HL-60/S4 treated with retinoic acid at 250 ng/mL for 4 days and 3 days (cell line): ENCODE results near the gene CLPSL1.

Source experiments
- in situ Hi-C: fragments of 300-500 bp; cut with MboI; formaldehyde crosslinking; loops from 2 replicates; pipeline ENCODE4 v1.7.0; 2022; ENCODE audit warnings: low sequenced_read_pairs

The CLPSL1 gene

DNA sequence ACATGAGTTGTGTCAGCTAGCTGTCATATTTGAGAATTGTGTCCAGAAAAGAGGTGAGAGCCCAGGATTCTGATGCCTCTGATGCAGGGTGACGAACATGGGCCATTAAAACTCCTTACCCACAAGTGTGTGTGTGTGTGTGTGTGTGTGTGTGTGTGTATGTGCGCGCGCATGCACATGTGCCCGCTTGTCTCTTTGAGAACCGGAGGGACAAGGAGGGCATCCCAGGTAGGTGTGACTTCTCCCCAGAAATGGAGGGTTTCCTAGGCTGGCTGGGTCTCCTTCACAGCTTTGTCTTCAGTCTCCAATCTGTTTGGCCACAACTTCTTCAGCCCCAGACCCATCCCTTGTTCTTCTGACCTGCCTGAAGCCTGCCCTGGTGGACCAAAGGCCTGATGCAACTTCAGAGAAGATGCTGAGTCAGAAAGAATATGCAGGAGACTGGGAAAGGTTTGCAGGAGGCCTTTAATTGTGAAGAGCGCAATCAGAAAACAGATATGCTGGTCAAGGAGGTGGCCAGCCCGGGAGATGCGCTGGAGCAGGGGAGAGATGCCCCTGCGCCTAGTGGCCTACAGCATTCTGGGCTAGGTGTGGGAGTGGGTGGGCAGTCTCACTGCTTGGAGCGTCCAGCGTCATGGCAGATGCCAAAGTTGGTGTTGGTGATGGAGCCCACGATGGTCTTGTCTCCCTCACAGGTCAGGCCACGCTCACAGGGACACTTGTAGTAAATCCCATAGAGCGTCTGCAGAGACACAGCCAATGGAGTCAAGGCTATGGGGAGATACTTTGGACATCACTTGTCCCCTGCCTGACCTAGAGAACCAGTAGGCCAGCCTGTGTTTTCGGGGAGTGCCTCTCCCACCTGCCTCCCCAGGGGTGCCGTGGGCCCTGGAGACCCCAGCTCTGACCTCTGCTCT lies 14.0 kb downstream of the CLPSL1 start:
- in situ Hi-C loops, result no loop called here

DNA sequence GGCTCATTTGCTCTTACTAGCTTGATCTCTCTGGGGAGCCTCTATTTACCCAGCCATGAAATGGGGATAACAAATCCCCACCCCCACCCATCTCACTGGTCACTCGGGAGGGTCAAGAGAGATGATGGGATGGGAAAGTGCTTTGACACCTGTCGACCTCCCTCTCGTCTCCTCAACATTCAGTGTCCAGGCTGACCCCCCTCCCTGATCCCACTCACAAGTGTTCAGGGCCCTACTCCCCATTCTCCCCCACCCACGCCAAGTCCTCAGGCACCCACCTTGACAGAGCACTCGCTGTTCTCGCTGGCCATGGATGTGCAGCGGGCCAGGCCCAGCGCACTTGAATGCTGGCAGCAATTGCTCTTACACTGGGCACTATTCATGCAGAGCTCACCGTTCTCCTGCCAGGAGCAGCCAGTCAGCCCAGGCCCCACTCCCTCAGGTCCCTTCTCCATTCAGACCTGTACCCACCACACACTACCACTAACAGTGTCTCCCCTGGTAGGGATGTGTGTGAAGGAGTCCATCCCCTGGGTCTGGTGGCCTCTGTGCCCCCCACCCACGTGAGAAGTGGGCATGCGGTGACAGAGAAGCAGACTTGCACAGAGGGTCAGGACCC lies 14.7 kb downstream of the CLPSL1 start:
- in situ Hi-C loops, result no loop called here

DNA sequence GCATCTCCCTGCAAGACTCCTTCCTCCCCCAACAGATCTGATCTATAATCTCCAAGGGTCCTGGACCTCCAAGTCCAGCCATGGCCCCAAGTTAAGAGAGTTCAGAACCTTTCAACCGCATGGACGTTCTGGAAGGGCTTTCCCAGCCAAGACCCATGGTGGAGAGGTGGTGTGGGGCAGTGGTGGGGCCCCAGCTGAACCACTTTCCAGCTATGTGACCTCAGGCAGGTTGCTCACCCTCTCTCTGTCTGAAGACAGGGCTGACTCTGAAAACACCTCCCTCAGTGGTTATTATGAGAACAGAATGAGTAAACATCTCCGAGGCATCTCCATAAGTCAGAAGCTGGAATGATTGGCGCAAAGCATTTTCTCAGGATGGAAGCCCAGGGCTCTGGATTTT lies 15.4 kb downstream of the CLPSL1 start:
- in situ Hi-C loops, result no loop called here

DNA sequence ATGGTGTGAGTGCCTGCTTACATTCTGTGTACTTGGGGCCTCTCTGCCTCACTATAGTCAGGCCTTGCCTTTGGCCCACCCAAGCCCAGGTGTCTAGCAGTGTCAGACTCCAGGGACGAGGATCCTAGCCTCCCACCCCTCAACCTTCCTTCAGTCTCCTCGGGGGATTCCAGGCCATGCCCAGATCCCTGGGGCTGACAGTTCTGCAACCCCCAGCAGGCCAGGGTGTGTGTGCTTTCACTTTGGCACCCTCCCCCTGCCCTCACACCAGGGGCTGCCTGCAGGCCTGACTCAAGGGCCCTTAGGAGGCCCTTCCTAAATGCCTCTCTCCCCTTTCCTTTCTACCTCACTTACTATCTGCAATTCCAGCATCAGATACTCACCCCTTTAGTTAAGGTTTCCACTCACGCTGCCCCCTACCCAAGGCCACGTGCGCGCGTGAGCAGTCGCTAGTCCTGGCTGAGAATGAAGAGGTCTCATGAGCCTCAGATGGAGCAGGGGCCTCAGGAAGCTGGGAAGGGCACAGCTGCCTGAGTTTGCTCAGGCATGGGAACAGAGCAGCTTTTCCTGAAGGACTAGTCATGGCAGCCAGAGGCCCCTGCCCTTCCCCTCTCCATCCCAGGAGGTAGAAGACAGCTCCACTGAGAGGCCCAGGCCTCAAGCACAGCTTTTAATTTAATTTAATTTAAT lies 17.2 kb downstream of the CLPSL1 start:
- in situ Hi-C loops, result no loop called here

DNA sequence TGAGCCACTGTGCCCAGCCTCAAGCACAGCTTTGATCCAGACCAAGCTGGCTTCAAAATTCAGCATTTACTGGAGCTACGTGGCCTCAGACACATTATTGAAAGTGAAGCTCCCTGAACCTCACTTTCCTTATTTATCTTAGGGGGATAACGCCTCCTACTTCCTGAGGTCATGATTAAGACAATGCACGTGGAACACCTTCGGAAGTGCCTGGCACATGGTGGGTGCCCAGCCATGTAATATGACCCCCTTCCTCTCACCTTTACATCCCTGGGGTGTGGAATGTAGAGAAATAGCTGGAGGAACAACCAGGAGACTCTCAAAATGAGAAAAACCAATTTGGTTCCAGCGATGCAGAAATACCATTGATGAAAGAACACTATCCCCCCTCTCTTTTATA lies 17.9 kb downstream of the CLPSL1 start:
- in situ Hi-C loops, result no loop called here

DNA sequence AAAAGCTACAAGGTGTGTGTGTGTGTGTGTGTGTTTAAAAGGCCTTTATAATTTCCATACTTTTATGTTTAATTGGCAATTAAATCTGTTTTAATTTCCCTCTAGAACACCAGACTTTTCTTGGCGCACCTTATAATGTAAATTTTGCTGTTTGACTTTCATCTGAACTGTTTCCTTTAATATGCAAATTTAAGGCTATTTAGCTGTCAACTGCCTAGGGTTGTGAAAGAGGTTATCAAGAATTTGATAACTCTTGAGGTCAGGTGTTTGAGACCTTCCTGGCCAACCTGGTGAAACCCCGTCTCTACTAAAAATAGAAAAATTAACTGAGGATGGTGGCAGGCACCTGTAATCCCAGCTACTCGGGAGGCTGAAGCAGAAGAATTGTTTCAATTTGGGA lies 20.3 kb downstream of the CLPSL1 start:
- in situ Hi-C loops, result no loop called here

DNA sequence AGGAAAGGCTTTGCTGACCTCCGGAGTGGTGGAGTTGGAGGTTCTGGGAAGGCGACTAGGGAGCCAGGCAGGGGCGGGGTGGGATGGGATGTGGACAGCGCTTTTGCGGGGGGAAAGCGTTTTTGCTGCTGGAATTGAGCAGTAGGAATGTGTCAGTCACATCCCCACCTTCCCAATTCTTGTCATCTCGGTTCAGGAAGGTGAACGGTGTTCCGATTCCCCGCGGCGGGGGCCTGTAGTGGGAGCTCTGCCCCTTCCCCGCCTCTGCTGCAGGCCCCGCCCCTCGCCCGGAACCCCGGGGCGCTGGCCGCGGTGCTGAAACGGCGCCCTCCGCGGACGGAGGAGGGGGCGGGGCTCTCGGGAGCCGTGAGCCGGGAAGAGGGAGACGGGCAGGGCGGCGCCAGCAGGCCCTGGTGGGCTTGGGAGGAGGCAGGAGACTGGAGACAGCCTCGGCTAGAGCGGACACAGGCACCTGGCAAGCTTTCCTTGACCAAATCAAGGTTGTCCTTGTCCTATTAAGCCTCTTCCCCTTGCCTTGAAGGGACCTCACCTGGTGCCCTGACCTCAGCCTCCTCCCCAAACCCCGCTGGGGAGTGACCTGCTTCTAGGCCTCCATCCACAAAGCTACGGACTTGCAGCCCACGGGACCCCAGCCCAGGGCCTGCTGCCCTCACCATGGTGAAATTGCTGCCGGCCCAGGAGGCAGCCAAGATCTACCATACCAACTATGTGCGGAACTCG lies 24.3 kb downstream of the CLPSL1 start, which contains the start of gene LHFPL5:
LHFPL5 (plus strand) TSS at position 357 of the 741 bp plus-strand sequence; CDS start at position 676, 319 bp downstream.
- in situ Hi-C loops, result no loop called here

DNA sequence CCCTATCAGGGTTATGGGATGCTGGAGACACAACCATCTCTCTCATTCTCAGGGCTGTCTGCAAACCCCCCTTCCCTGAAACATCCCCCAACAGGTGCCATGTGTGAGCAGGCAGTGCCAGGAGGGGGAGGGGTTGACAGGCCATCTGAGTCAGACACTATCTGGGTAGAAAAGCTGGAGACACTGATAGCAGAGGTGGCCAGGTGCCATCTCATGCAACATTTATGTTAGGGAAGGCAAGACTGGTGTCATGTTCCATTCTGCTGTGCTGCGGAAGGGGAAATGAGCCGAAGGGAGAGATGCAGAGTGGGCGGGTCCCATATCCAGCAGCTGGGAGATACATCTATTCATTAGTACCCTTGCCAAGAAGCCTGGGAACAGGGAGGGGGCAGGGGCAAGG lies 27.9 kb downstream of the CLPSL1 start:
- in situ Hi-C loops, result no loop called here

DNA sequence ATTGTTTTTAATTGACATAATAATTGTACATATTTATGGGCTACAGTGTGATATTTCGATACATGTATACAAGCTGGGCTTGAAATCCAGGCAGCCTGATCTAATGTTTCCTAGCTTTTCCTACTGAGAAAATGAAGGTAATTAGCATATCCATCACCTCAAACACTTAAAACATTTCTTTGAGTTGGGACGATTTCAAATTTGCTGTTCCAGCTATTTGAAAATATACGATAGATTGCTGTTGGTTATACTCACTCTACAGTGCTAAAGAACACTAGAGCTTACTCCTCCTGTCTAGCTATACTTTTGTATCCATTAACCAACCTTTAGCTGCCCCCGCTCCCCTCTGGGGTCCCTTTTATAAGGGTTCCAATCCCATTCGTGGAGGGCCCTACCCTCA lies 29.0 kb downstream of the CLPSL1 start:
- in situ Hi-C loops, result no loop called here

DNA sequence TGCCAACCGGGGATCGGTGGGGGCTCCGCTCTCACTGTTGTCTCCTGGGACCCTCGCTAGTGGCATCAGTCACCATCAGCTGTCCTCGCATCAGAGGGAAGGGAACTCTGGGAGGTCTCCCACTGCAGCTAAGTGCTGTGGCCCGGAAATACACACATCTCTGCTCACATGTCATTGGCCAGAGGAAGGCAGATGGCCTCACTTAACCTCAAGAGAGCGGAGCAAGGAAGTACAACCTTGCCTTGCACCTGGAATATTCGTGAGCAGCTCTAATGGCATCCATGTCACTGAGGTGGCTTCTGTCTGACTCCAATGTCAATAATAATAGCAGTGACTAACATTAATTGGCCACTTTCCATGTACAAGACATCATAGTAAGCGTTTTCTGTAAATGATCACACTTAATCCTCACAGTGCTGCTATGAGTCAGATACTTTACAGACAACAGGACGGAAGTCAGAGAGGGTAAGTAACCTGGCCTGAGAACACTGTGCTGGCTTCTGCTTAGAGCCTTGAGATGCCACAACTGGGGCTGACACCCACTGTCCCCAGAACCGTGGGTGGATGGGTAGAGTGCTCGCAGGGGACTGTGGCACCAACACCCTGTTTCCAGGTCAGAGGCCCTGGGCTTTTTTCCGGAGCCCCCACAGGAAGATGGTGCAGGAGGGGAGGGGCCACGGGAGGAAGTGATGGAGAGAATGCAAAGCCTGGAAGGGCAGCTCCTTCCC lies 30.3 kb downstream of the CLPSL1 start:
- in situ Hi-C loops, result no loop called here

DNA sequence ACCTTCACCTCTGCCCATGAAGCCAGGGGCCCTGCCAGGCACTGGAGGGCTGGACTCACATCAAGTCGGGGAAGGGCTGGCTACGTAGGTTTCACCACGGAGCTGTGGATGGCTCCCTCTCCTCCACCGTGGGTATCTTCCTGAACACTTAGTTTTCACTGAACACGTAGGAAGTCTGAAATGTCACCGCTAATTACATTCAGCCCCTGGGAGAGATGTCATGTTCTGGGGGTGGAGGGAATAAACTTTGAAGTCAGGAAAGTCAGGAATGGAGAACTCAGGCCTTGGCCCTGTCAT lies 30.8 kb downstream of the CLPSL1 start:
- in situ Hi-C loops, result no loop called here

DNA sequence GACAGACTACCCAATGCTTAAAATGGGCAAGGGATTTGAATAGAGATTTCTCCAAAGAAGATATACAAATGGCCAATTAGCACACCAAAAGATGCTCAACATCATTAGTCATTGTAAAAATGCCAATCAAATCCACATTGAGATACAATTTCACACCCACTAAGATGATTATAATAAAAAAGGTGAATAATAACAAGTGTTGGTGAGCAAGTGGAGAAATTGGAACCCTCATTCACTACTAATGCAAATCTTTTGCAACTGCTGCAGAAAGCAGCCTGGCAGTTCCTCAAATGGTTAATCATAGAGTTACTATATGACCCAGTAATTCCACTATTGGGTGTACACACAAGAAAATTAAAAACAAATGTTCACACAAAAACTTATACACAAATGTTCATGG lies 36.7 kb downstream of the CLPSL1 start:
- in situ Hi-C loops, result no loop called here

DNA sequence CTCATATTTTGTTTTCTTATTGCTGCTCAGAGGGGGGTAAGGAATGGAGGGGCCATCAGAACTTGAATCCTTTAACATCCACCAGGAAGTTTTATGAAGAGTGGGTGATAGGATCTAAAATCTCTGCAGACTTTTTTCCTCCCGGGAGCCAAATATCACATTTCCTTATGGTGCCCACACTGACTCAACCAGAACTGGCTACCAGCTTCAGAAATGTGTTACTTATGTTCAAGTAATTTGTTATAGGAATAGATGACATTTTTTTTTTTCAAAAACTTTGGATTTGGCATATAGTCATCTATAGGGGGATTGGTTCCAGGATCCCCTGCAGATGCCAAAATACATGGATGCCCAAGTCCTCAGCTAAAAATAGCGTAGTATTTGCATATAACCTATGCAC lies 42.8 kb downstream of the CLPSL1 start:
- in situ Hi-C loops, result no loop called here

DNA sequence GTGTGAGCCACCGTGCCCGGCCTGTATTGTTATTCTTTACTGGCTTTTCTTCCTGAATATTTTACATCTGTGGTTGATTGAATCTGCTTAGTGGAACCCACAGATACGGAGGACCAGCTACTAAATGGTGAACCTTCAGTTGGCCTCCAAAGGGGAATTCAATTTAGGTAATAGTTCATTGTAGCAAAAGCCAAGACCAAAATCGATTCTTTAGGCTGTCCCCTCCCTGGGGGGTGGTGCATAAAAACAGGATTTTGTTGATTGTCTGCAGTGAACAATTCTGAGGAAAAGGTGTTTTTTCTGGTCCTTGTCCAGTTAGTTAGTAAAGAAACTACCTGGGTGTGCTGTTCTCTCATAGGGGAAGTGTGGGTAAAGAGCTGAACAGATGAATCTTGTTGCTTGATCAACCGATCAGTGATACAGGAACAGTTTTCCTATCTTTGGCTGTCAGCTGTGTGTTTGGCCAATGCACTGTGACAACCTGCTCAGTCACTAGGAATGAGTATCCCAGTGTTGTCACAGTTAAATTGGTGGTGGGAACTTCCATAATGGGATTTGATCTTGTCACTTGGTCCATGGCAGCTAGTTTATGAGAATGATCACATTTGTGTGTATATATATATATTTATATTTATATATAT lies 43.9 kb downstream of the CLPSL1 start:
- in situ Hi-C loops, result no loop called here

DNA sequence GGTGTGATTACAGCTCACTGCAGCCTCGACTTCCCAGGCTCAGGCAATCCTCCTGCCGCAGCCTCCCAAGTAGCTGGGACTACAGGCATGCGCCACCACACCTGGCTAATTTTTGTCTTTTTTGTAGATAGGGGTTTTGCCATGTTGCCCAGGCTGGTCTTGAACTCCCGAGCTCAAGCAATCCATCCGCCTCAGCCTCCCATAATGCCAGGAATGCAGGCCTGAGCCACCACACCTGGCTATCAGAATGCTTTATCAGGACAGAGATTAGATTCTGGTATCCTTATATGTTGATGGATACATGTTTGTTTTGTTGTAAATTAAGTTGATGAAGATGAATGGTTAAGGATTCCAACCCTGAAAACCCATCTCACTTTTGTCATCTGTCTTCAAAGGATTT lies 48.5 kb downstream of the CLPSL1 start:
- in situ Hi-C loops, result no loop called here

DNA sequence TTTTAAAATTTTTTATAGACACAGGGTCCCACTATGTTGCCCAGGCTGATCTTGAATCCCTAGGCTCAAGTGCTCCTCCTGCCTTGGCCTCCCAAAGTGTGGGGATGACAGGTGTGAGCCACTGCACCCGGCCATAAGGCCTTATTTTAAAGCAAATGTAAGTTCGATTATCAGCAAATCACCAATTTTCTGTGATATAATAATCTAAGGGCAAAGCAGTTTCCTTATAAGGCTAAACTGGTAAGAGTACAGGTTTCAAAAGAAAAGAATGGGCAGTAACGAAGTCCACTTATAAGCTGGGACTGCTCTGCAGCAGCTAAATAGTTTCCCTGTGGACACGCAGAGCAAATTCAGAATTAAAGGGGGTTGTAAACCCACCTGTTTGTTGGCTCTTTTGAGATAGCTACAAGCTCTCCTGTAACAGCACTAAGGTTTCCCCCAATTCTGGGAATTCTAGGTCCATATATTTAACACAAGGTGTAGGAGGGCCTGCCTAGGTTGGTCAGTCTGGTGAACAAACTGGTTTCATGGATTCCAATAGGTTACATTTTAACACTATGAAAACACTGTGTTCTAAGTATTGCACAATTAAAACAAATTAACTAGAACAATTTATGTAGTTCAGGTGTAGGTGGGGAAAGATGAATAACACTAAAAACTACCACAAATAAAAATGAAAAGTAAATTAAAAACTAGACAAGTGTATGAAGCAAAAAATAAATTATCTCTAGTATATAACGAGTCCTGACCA lies 50.6 kb downstream of the CLPSL1 start:
- in situ Hi-C loops, result no loop called here

DNA sequence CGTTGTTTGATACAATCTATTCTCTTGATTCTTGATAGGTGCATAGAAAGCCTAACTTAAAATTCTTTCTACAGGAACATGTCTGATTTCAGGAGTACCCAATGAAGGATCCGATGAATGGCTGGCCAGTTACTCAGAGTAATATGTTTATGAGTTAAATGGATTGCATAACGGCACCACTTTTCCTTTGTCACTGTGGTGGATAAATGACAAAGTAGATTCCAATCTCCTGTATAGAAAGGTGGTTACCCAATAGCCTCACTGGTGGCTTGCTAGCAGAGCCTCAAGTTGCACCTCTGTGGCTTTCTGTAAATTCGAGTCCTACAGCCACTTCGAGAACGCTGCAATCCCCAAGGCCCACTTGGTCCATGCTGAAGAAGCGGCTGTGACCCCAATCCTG lies 52.7 kb downstream of the CLPSL1 start:
- in situ Hi-C loops, result no loop called here
